ENCODE measurements around the gene RBP3.

GRCh38 chr10:47348138-47348651 is at the start of gene RBP3:
- TF ChIP-seq CTCF (IDR thresholded peaks at IDR 0.05): no peak
- TF ChIP-seq POLR2A (IDR thresholded peaks at IDR 0.05): no peak

Measured in uterus (tissue), 2 donors.